Naive thymus-derived CD8-positive, alpha-beta T cell (primary cell): ENCODE measurements around the gene DNAJC30. TPM values are rescaled to one million over a fixed set of nuclear protein-coding genes. Genes with fewer than 3 reads are reported as not detected.
"Not testable (repeated sequence)": the region's sequence is repeated elsewhere in the genome, so short reads cannot be mapped to it uniquely, and the experiment has no call there.

ENCODE experiments used
- ATAC-seq, 2 donors: fragments of 150-1000 bp; cut with Tn5 transposase in 1 of 2; sonication (Bioruptor Pico), chemical (Tn5 transposase) in 1 of 2; 1 replicate in 1 of 2; 2 replicates in 1 of 2; pipeline ENCODE4 v1.10.0; 2021; ENCODE audit warnings: mild to moderate bottlenecking in 2 of 2, moderate library complexity in 2 of 2
- POLR2A ChIA-PET: fragments of 350-600 bp; sonication (Branson Sonifier 250); formaldehyde crosslinking; loops from one replicate; lab custom pipeline; 2021; ENCODE audit warnings: antibody characterized with exemption; lab: Charles Lee
- DNase-seq, 10 donors: peaks; one replicate each; pipeline versions ENCODE4 v3.0.0 to v3.0.0-alpha.2; 2020 to 2022
- H3K27ac Mint-ChIP-seq, 10 donors: one replicate each; pipeline ENCODE4 v1.8.0; 2020 to 2022; ENCODE audit warnings: mild to moderate bottlenecking in 10 of 10, mixed read lengths in 10 of 10, moderate library complexity in 4 of 10, inconsistent platforms in 1 of 10
- H3K27me3 Mint-ChIP-seq, 5 donors: one replicate each; pipeline ENCODE4 v1.8.0; 2021 to 2022; ENCODE audit warnings: mixed read lengths in 5 of 5
- H3K36me3 Mint-ChIP-seq, 3 donors: one replicate each; pipeline ENCODE4 v1.8.0; 2020 to 2022; ENCODE audit warnings: mixed read lengths in 3 of 3, mild to moderate bottlenecking in 2 of 3, inconsistent platforms in 1 of 3
- H3K4me1 Mint-ChIP-seq, 4 donors: one replicate each; pipeline ENCODE4 v1.8.0; 2021 to 2022; ENCODE audit warnings: mixed read lengths in 4 of 4
- H3K4me3 Mint-ChIP-seq, 10 donors: one replicate each; pipeline ENCODE4 v1.8.0; 2020 to 2022; ENCODE audit warnings: mild to moderate bottlenecking in 10 of 10, mixed read lengths in 10 of 10, moderate library complexity in 6 of 10, inconsistent platforms in 1 of 10
- H3K9me3 Mint-ChIP-seq, 9 donors: one replicate each; pipeline ENCODE4 v1.8.0; 2020 to 2022; ENCODE audit warnings: mixed read lengths in 9 of 9, mild to moderate bottlenecking in 3 of 9, inconsistent platforms in 1 of 9, moderate library complexity in 1 of 9
- polyA plus RNA-seq, 3 donors: library from polyadenylated mRNA; unstranded; fragments of 300-500 nt; fragmentation: Illumina TruSeq; gene quantifications; one replicate each; pipeline ENCODE4 v1.2.3, GENCODE V29; 2021
- total RNA-seq, 8 experiments: library from RNA in 2 of 8; stranded (reverse) in 2 of 8; gene quantifications; one replicate each; pipeline ENCODE4 v1.2.3 and lab custom pipeline; 2021 to 2026

DNAJC30 gene
- total and polyA plus RNA-seq, 5 experiments from 2014 or later, result 10.1 to 23.7 (median 13.3) TPM

GRCh38 chr7:73676062-73676461, 7.2 kb downstream of the DNAJC30 start:
- ATAC-seq, H3K27ac Mint-ChIP-seq, H3K9me3 Mint-ChIP-seq, H3K27me3 Mint-ChIP-seq, H3K4me3 Mint-ChIP-seq, DNase-seq: not testable (repeated sequence)
- peaks cover 0 to 28% (median 16%) of the 10 kb centered on the region in 3 donors for H3K36me3 Mint-ChIP-seq
- POLR2A ChIA-PET, result interaction anchor here (1.2 kb wide), 1 partner anchor 25 kb away, joined by 4 read pairs; no protein-coding TSS in a partner anchor
- H3K4me1 Mint-ChIP-seq, result peaks cover 3 to 19% (median 9%) of the 10 kb centered on the region in 4 donors

GRCh38 chr7:73674468-73675124, 8.7 kb downstream of the DNAJC30 start:
- Mint-ChIP-seq H3K4me3 (no peak overlapping the region), H3K4me1 (peaks cover 0 to 6% (median 1%) of the 10 kb centered on the region in 4 donors), H3K27ac (peak overlapping the region in 1 of 10 donors; percentile 5), H3K27me3 (peaks cover 0 to 2% (median 0%) of the 10 kb centered on the region in 5 donors), H3K36me3 (peaks cover 0 to 21% (median 16%) of the 10 kb centered on the region in 3 donors), H3K9me3 (no peaks in the 10 kb centered on the region)
- POLR2A ChIA-PET, result interaction anchor here (0.6 to 0.7 kb wide), 2 partner anchors 167 to 847 kb away, joined by 3 to 4 read pairs; no protein-coding TSS in a partner anchor
- DNase-seq, result no peak
- ATAC-seq, result no peak

- DNase-seq (no peak), ATAC-seq (no peak)
- Mint-ChIP-seq H3K9me3 (no peaks in the 10 kb centered on the region), H3K36me3 (no peaks in the 10 kb centered on the region), H3K27me3 (peaks cover 0 to 2% (median 0%) of the 10 kb centered on the region in 5 donors), H3K27ac (peak overlapping the region in 2 of 10 donors; percentile 47 to 63), H3K4me1 (peaks cover 2 to 11% (median 8%) of the 10 kb centered on the region in 4 donors), H3K4me3 (peak overlapping the region in 1 of 10 donors; percentile 51)
- POLR2A ChIA-PET, result no interaction called here
Measured at GRCh38 chr7:73671857-73672445, 11.3 kb downstream of the DNAJC30 start.

- Mint-ChIP-seq H3K4me3 (no peak overlapping the region), H3K36me3 (no peaks in the 10 kb centered on the region), H3K27ac (no peak overlapping the region), H3K9me3 (no peaks in the 10 kb centered on the region), H3K27me3 (peaks cover 0 to 2% (median 0%) of the 10 kb centered on the region in 5 donors), H3K4me1 (peaks cover 2 to 11% (median 8%) of the 10 kb centered on the region in 4 donors)
- ATAC-seq (no peak), DNase-seq (no peak)
- POLR2A ChIA-PET, result no interaction called here
Measured at GRCh38 chr7:73671322-73671661, 12.0 kb downstream of the DNAJC30 start.

GRCh38 chr7:73669858-73670385, 13.3 kb downstream of the DNAJC30 start:
- POLR2A ChIA-PET, result interaction anchor here (0.7 to 1.0 kb wide), 2 partner anchors 148 to 1796 kb away, joined by 3 to 4 read pairs; partner anchors contain the start of gene BAZ1B
- ATAC-seq (no peak), DNase-seq (no peak)
- Mint-ChIP-seq H3K4me3 (peak overlapping the region in 1 of 10 donors; percentile 36), H3K27ac (no peak overlapping the region), H3K4me1 (peaks cover 2 to 13% (median 10%) of the 10 kb centered on the region in 4 donors), H3K27me3 (peaks cover 2 to 13% (median 8%) of the 10 kb centered on the region in 5 donors), H3K9me3 (no peaks in the 10 kb centered on the region), H3K36me3 (no peaks in the 10 kb centered on the region)

GRCh38 chr7:73669288-73669701, 14.0 kb downstream of the DNAJC30 start:
- Mint-ChIP-seq H3K27ac (no peak overlapping the region), H3K9me3 (no peaks in the 10 kb centered on the region), H3K4me3 (no peak overlapping the region), H3K36me3 (no peaks in the 10 kb centered on the region), H3K27me3 (peaks cover 3 to 19% (median 10%) of the 10 kb centered on the region in 5 donors), H3K4me1 (peaks cover 2 to 13% (median 10%) of the 10 kb centered on the region in 4 donors)
- ATAC-seq (no peak), DNase-seq (no peak)
- POLR2A ChIA-PET, result interaction anchor here (1.0 kb wide), 1 partner anchor 147 kb away, joined by 3 read pairs; the partner anchor contains the start of gene BAZ1B

GRCh38 chr7:73668886-73669230, 14.4 kb downstream of the DNAJC30 start:
- POLR2A ChIA-PET, result interaction anchor here (1.0 to 1.6 kb wide), 2 partner anchors 8 to 147 kb away, joined by 3 to 7 read pairs; partner anchors contain the start of gene BAZ1B
- no peaks in the 10 kb centered on the region for H3K36me3 Mint-ChIP-seq
- peaks cover 2 to 13% (median 10%) of the 10 kb centered on the region in 4 donors for H3K4me1 Mint-ChIP-seq
- H3K27ac Mint-ChIP-seq, result peak overlapping the region in 3 of 10 donors; percentile 25 to 76 (median 49)
- peak overlapping the region; percentile 61 to 88 (median 77) for H3K4me3 Mint-ChIP-seq
- H3K27me3 Mint-ChIP-seq, result peaks cover 6 to 24% (median 13%) of the 10 kb centered on the region in 5 donors
- no peaks in the 10 kb centered on the region for H3K9me3 Mint-ChIP-seq
- DNase-seq, result no peak
- ATAC-seq, result no peak

- peaks cover 3 to 13% (median 10%) of the 10 kb centered on the region in 4 donors for H3K4me1 Mint-ChIP-seq
- H3K4me3 Mint-ChIP-seq, result peak overlapping the region; percentile 61 to 88 (median 77)
- H3K27me3 Mint-ChIP-seq, result peaks cover 10 to 29% (median 17%) of the 10 kb centered on the region in 5 donors
- H3K9me3 Mint-ChIP-seq, result peaks cover 0 to 2% (median under 1%) of the 10 kb centered on the region in 9 donors
- peaks cover 0 to under 1% (median under 1%) of the 10 kb centered on the region in 3 donors for H3K36me3 Mint-ChIP-seq
- H3K27ac Mint-ChIP-seq, result peak overlapping the region in 4 of 10 donors; percentile 25 to 76 (median 42)
- POLR2A ChIA-PET, result interaction anchor here (0.9 to 1.6 kb wide), 4 partner anchors 9 to 146 kb away, joined by 3 to 7 read pairs (median 4); partner anchors contain the start of gene BAZ1B
- peak in 4 of 10 donors; percentile 5 to 31 (median 24) for DNase-seq
- peak; percentile 14 to 21 for ATAC-seq
Measured at GRCh38 chr7:73668103-73668885, 15.0 kb downstream of the DNAJC30 start.

GRCh38 chr7:73667344-73668102, 15.7 kb downstream of the DNAJC30 start, which contains the start of gene VPS37D:
TSS of gene VPS37D (plus strand) at chr7:73667831. CDS start at chr7:73667959, 128 bp downstream.
- H3K36me3 Mint-ChIP-seq, result peaks cover 0 to 6% (median 4%) of the 10 kb centered on the region in 3 donors
- DNase-seq (peak; percentile 85 to 99 (median 94)), ATAC-seq (peak; percentile 93)
- peak within 1 kb of the TSS in 6 of 10 donors; percentile 8 to 85 (median 46) for H3K27ac Mint-ChIP-seq
- POLR2A ChIA-PET, result interaction anchor here (0.9 to 1.6 kb wide), 3 partner anchors 10 to 72 kb away, joined by 3 to 7 read pairs (median 4); no protein-coding TSS in a partner anchor
- peak within 1 kb of the TSS; percentile 71 to 88 (median 78) for H3K4me3 Mint-ChIP-seq
- peaks cover 14 to 37% (median 22%) of the 10 kb centered on the region in 5 donors for H3K27me3 Mint-ChIP-seq
- peaks cover 4 to 13% (median 10%) of the 10 kb centered on the region in 4 donors for H3K4me1 Mint-ChIP-seq
- peaks cover 0 to 8% (median 4%) of the 10 kb centered on the region in 9 donors for H3K9me3 Mint-ChIP-seq

- Mint-ChIP-seq H3K27ac (no peak overlapping the region), H3K27me3 (peaks cover 21 to 46% (median 30%) of the 10 kb centered on the region in 5 donors), H3K36me3 (peaks cover 0 to 6% (median 4%) of the 10 kb centered on the region in 3 donors), H3K4me3 (no peak overlapping the region), H3K9me3 (peaks cover 0 to 8% (median 4%) of the 10 kb centered on the region in 9 donors), H3K4me1 (peaks cover 0 to 6% (median 4%) of the 10 kb centered on the region in 4 donors)
- POLR2A ChIA-PET, result no interaction called here
- DNase-seq (no peak), ATAC-seq (no peak)
Measured at GRCh38 chr7:73663033-73663432, 20.2 kb downstream of the DNAJC30 start.

GRCh38 chr7:73660594-73660993, 22.7 kb downstream of the DNAJC30 start:
- H3K27me3 Mint-ChIP-seq, result peaks cover 21 to 41% (median 28%) of the 10 kb centered on the region in 5 donors
- H3K4me3 Mint-ChIP-seq, H3K36me3 Mint-ChIP-seq, H3K9me3 Mint-ChIP-seq, DNase-seq, POLR2A ChIA-PET, H3K27ac Mint-ChIP-seq, H3K4me1 Mint-ChIP-seq, ATAC-seq: not testable (repeated sequence)
